Prostate gland (tissue), 2 donors: Measurements from ENCODE around the gene RASSF5.

ENCODE experiments used
- POLR2A ChIP-seq: fragments of 450-650 bp; IDR thresholded peaks from one replicate; pipeline ENCODE4 v1.6.1; 2016; ENCODE audit warnings: antibody characterized with exemption, mild to moderate bottlenecking
- TF ChIP-seq, protein P1 (sequence below), 4 experiments: fragments of 200-600 bp in 2 of 4; fragments of 450-650 bp in 2 of 4; sonication (generic) in 2 of 4; IDR thresholded peaks; 1 replicate in 3 of 4; 2 replicates in 1 of 4; pipeline ENCODE4 v1.5.1; 2016 to 2019; ENCODE audit warnings: antibody characterized with exemption in 4 of 4, mild to moderate bottlenecking in 2 of 4, moderate library complexity in 2 of 4

DNA sequence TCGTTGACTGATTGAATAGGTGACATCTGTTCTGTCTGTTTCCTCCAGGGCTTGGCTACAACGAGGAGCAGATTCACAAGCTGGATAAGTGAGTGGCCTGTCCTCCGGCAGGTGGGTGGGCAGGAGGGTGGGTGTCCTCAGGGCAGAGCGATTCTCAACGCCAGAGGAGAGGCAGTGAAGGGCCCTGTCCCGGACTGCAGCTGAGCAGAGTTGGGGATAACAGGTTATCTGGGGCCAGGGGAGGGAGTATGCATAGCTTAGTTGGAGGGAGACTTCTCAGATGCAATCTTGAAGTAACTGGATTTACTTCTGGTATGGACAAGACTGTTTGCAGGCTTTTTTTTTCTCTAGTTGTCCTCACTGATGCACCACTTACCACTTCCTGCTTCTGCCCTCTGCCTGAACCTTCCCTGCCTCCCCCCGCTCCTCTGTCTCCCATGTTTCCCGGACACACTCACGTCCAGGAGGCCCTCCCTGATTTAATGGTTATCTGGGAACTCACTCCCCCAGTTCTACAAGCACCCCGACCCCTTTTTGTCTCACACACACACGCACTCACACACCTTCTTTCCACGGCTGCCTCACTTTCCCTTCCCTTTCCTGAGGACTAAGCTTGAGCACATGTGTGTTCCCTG lies 16.4 kb upstream of the RASSF5 start:
- TF ChIP-seq, protein P1, sequence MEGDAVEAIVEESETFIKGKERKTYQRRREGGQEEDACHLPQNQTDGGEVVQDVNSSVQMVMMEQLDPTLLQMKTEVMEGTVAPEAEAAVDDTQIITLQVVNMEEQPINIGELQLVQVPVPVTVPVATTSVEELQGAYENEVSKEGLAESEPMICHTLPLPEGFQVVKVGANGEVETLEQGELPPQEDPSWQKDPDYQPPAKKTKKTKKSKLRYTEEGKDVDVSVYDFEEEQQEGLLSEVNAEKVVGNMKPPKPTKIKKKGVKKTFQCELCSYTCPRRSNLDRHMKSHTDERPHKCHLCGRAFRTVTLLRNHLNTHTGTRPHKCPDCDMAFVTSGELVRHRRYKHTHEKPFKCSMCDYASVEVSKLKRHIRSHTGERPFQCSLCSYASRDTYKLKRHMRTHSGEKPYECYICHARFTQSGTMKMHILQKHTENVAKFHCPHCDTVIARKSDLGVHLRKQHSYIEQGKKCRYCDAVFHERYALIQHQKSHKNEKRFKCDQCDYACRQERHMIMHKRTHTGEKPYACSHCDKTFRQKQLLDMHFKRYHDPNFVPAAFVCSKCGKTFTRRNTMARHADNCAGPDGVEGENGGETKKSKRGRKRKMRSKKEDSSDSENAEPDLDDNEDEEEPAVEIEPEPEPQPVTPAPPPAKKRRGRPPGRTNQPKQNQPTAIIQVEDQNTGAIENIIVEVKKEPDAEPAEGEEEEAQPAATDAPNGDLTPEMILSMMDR (IDR thresholded peaks at IDR 0.05), result no peak
- TF ChIP-seq POLR2A, result no peak
